HG02973 (cell line): ENCODE measurements around the gene PRDX3.
A peak's percentile ranks its signal among the peaks of the same experiment; 100 is the strongest.

Source experiments
- ATAC-seq: cut with Tn5 transposase; IDR thresholded peaks from one replicate; pipeline ENCODE4 v1.9.1; 2021; ENCODE audit warnings: moderate library complexity; ENCODE audit not compliant: unreplicated experiment

PRDX3 gene

DNA sequence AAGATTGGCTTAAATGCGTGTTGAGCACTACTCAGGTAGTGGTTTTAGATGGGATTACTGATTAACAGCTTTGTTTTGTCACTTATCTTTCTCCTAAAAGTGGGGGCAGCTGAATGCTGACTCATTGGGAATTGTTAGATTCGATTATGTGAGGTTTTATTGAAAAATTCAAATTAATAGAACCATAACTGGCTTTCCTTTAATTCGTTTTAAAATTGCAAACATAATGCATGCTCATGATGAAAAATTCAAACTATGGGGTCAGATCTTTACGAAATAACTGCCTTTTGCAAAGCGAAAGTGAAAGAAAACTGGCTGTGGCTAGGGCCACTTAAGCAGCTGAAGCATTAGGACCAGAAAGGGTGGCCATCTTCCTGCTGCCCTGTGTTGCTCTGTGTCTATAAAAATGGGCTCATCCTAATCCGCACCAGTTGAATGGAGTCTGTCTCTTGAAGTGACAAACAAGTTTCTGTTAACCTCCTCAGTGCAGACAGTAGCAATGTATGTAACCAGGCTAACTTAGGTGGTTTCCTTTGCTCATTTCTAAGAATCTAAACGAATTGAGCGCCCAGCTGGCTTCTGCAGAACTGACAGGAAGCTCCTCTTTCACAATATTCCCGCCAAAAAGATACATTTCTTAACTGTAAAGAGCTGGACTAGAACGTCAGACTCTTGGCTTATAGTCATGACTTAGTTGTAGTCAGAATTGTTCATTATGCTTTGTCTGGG lies 46.9 kb downstream of the PRDX3 start:
- peak; percentile 58 for ATAC-seq

DNA sequence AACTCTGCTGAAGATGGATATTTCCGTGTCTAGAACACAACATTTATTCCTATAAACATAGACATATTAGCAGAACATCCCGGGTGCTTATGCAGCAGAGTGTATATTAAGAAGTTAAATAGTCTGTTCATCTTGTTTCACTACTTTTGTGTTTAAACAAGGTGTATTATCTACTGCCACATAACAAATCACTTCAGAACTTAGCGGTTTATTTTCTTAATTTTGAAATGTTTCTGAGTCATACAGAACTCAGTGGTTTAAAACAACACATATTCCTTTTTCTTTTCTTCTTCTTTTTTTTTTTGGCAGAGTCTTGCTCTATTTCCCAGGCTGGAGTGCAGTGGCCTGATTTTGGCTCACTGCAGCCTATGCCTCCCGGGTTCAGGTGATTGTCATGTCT lies 48.9 kb downstream of the PRDX3 start:
- no peak for ATAC-seq

DNA sequence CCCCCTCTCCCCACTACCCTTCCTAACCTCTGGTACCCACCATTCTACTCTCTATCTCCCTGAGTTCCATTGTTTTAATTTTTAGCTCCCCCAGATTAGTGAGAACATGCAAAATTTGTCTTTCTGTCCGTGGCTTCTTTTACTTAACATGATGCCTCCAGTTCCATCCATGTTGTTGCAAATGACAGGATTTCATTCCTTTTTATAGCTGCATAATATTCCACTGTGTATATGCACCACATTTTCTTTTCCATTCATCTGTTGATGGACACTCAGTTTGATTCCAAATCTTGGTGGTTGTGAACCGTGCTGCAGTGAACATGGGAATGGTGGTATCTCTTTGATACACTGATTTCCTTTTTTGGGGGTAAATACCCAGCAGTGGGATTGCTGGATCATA lies 52.7 kb downstream of the PRDX3 start:
- no peak for ATAC-seq

DNA sequence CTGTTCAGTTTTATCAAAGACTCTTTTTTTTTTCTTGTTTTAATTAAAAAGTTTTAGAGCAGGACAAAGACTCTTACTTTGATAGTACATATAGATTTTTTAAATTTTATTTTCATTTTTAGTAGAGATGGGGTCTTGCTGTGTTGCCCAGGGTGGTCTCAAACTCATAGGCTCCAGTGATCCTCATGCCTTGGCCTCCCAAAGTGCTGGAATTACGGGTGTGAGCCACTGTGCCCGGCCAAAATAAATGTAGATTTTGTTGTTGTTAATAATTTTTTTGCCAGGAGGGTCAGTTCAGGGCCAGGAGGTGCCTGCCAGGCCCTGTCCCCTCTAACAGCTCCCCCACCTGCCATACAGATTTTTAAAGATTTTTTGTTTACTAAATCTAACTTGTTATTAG lies 57.7 kb downstream of the PRDX3 start:
- ATAC-seq = no peak

DNA sequence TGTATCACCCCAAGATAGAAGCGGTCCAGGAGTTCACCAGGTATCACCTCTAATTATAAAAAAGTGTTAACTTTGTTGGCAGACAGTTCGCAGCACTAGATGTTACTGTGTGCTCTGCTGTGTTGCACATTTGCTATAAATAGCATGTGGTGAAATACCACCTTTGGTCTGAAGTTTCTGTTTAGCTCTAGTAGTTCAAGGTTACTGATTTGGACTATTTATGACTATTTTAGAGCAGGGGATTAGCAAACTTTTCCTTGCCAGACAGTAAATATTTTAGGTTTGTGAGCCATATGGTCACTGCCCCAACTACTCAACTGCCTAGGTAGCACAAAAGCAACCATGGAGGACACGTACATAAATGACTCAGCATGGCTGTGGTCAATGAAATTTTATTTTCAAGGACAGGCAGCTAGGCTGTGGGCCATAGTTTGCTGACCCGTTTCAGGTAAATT lies 58.2 kb downstream of the PRDX3 start:
- ATAC-seq = peak; percentile 92

DNA sequence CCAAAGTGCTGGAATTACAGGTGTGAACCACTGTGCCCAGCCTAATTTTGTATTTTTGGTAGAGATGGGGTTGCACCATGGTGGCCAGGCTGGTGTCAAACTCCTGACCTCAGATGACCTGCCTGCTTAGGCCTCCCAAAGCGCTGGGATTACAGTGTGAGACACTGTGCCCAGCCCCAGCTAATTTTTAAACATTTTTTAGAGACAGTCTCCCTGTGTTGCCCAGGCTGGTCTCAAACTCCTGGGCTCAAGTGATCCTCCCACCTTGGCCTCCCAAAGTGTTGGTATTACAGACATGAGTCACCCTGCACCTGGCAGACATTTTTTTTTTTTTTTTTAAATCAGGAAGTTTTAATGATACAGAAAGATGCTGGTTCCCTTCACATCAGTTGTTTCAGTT lies 59.2 kb downstream of the PRDX3 start:
- no peak for ATAC-seq

DNA sequence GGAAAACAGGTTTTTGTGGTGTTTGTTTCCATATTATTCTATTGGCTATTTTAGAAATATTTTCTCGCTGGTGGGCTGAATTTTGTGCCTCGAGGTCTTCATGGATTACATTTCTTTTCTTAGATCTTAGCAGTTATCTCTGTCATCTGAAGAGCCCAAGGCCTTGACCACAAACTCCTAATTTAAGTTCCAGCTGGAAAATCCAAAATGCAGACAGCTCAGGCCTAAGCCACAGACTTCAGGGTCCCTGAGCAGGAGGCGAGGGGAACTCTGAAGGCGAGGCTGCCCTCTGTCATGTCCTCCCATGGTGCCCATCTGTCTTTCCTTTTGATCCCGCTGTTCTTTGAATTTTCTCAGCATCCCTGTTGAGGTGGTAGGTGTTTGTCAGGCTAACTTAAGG lies 60.4 kb downstream of the PRDX3 start:
- ATAC-seq = no peak
